Thyroid gland (tissue), 4 donors: ENCODE measurements around the gene CEP170B. TPM values are rescaled to one million over a fixed set of nuclear protein-coding genes. Genes with fewer than 3 reads are reported as not detected.
A peak's percentile ranks its signal among the peaks of the same experiment; 100 is the strongest.

Experiments used
- DNase-seq, 2 donors: peaks; one replicate each; pipeline ENCODE4 v3.0.0-alpha.2; 2019
- H3K27ac ChIP-seq, 3 donors: fragments of 200-600 bp; sonication (generic); 1 replicate in 2 of 3; 2 replicates in 1 of 3; pipeline ENCODE4 v1.5.1; 2016 to 2019; ENCODE audit warnings: mild to moderate bottlenecking in 1 of 3, moderate library complexity in 1 of 3
- H3K27me3 ChIP-seq: fragments of 200-600 bp; sonication (generic); one replicate; pipeline ENCODE4 v1.5.1; 2019
- H3K36me3 ChIP-seq, 2 donors: fragments of 200-600 bp; sonication (generic); one replicate each; pipeline ENCODE4 v1.5.1; 2016 to 2019
- H3K4me1 ChIP-seq, 2 donors: fragments of 200-600 bp; sonication (generic); one replicate each; pipeline ENCODE4 v1.5.1; 2017 to 2019
- H3K4me3 ChIP-seq, 3 donors: fragments of 200-600 bp; sonication (generic); replicated peaks in 1 of 3; 1 replicate in 2 of 3; 2 replicates in 1 of 3; pipeline ENCODE4 v1.5.1; 2016; ENCODE audit warnings: mild to moderate bottlenecking in 1 of 3
- H3K9me3 ChIP-seq: fragments of 200-600 bp; sonication (generic); one replicate; pipeline ENCODE4 v1.5.1; 2017
- POLR2A ChIP-seq, 2 donors: fragments of 450-650 bp; IDR thresholded peaks; one replicate each; pipeline ENCODE4 v1.6.1; 2017; ENCODE audit warnings: antibody characterized with exemption in 2 of 2, mild to moderate bottlenecking in 2 of 2, moderate library complexity in 1 of 2
- WGBS, 2 donors: methylation state at CpG; one replicate each; pipeline ENCODE4 v1.1.5; 2017; 5-methylcytosine and 5-hydroxymethylcytosine counted together
- intact Hi-C: fragments of 100-400 bp; cut with DNase I; formaldehyde crosslinking; loops from one replicate; pipeline ENCODE4 v1.15.1; 2023
- total RNA-seq, 4 donors: library from RNA; depleted of rRNA; stranded (reverse); fragments of >200 nt; gene quantifications; one replicate each; pipeline ENCODE4 v1.2.3, GENCODE V29; 2016
- TF ChIP-seq, protein P1 (sequence below), 6 experiments: fragments of 200-600 bp in 3 of 6; fragments of 450-650 bp in 3 of 6; sonication (generic) in 3 of 6; IDR thresholded peaks; one replicate each; pipeline ENCODE4 v1.5.1; 2016 to 2019; ENCODE audit warnings: antibody characterized with exemption in 6 of 6, mild to moderate bottlenecking in 2 of 6, inconsistent platforms in 1 of 6, moderate library complexity in 1 of 6

Gene CEP170B
- total RNA-seq, 4 donors from 2014 or later = 18.3 to 46.2 (median 27.4) TPM

DNA sequence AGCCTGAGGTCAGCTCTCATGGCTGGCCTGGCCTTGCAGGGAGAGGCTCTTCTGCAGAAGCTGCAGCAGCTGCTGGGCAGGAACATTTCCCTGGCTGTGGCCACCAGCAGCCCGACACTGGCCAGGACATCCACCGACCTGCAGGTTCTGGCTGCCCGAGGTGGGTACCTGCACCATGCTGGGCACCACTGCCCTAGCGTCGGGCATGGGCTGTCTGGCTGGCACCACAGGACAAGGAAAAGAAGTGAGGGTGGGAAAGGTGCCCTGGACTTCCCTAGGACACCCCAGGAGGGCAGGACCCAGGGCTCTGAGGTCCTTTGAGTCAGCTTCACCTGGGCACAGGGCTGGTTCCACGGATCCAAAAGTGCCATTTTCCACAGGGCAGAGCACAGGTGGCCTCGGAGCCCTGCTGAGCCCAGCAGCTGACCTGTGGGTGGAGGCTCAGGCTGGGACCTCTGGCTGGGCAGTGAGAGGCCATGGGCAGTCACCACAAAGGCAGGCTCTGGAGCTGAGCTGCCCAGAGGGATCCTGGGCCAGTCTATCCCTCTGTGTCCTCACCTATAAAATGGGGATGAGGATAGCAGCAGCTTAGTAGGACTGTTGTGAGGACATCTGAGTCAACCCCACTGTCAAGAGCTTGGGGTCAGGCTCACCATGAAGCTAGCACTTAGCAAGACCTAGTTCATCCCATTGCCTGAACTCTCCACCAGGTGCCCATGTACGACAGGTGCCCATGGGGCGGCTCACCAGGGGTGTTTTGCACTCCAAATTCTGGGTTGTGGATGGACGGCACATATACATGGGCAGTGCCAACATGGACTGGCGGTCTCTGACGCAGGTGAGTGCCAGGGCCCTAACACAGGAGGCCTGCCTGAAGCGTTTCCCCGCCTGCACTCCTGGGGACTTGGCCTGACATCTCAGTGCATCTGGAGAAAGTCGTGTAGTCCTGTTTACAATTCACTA, 64.5 kb downstream of the CEP170B start:
- Histone ChIP-seq H3K27ac (no peak overlapping the region), H3K4me1 (peaks cover 3 to 19% of the 10 kb centered on the region in 2 donors), H3K36me3 (no peaks in the 10 kb centered on the region), H3K9me3 (no peaks in the 10 kb centered on the region), H3K27me3 (no peaks in the 10 kb centered on the region), H3K4me3 (no peak overlapping the region)
- 88 to 89% methylated on average over 8 to 14 of the region's 15 CpGs for WGBS, 2 donors
- intact Hi-C loops = no loop called here
- TF ChIP-seq, protein P1, sequence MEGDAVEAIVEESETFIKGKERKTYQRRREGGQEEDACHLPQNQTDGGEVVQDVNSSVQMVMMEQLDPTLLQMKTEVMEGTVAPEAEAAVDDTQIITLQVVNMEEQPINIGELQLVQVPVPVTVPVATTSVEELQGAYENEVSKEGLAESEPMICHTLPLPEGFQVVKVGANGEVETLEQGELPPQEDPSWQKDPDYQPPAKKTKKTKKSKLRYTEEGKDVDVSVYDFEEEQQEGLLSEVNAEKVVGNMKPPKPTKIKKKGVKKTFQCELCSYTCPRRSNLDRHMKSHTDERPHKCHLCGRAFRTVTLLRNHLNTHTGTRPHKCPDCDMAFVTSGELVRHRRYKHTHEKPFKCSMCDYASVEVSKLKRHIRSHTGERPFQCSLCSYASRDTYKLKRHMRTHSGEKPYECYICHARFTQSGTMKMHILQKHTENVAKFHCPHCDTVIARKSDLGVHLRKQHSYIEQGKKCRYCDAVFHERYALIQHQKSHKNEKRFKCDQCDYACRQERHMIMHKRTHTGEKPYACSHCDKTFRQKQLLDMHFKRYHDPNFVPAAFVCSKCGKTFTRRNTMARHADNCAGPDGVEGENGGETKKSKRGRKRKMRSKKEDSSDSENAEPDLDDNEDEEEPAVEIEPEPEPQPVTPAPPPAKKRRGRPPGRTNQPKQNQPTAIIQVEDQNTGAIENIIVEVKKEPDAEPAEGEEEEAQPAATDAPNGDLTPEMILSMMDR (IDR thresholded peaks at IDR 0.05) = no peak
- TF ChIP-seq POLR2A (IDR thresholded peaks at IDR 0.05) = no peak
- DNase-seq = peak in 1 of 2 donors; percentile 1

DNA sequence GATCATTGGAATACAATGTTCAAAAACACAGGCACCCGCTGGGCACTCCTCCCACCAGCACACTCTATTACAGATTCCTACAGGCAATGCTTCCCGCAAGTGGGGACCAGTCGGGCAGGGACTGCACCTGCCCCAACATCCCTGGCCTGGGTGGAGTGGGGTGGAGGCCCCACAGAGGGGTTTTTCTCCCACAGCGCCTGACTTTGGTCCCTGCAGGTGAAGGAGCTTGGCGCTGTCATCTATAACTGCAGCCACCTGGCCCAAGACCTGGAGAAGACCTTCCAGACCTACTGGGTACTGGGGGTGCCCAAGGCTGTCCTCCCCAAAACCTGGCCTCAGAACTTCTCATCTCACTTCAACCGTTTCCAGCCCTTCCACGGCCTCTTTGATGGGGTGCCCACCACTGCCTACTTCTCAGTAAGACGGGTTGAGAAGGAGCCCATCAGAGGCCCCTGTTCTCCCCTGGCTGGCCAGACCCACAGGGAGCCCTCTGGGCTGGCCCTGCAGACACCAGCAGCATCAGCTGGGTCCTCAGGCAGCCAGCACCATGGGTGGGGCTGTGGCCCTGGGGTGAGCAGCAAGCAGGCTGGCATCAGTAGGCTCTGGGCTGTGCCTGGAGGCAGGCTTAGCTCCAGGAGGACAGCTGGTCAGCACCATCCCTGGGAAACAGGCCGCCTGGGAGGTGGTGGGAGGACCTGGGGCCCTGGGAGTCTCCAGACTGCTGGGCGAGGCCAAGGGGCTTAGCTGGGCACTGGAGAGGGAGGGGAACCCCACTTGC, 65.6 kb downstream of the CEP170B start:
- intact Hi-C loops = no loop called here
- TF ChIP-seq POLR2A (IDR thresholded peaks at IDR 0.05) = no peak
- TF ChIP-seq, protein P1 (IDR thresholded peaks at IDR 0.05) = no peak
- WGBS, 2 donors = 85 to 90% methylated on average over 5 to 9 of the region's 10 CpGs
- peaks cover 14 to 31% of the 10 kb centered on the region in 2 donors for H3K4me1 ChIP-seq
- H3K27me3 ChIP-seq = no peaks in the 10 kb centered on the region
- no peaks in the 10 kb centered on the region for H3K9me3 ChIP-seq
- no peak overlapping the region for H3K27ac ChIP-seq
- peak in 1 of 2 donors; percentile 2 for DNase-seq
- H3K36me3 ChIP-seq = no peaks in the 10 kb centered on the region
- H3K4me3 ChIP-seq = no peak overlapping the region

DNA sequence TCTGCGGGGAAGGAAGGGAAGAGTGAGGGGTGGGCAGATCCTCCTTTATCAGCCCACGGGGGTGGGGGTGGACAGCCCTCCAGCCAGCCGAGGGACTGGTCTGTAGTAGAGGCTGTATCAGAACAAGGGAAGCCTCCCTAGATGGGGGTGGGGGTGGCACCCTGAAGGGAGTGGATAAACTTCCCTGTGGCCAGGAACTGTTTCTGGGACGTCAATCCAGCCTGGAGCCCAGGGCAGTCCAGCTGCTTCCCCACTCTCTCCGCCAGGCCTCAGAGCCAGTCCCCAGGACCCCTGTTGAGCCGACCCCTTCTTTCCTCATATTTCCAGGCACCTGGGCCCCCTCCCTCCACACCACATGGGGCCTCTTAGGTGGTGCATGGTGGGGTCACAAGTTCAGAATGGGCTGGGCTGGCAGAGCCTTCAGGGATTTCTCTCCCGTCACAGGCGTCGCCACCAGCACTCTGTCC, 66.3 kb downstream of the CEP170B start:
- intact Hi-C loops = no loop called here
- TF ChIP-seq POLR2A (IDR thresholded peaks at IDR 0.05) = no peak
- TF ChIP-seq, protein P1 (IDR thresholded peaks at IDR 0.05) = no peak
- H3K9me3 ChIP-seq = no peaks in the 10 kb centered on the region
- H3K4me3 ChIP-seq = no peak overlapping the region
- no peak overlapping the region for H3K27ac ChIP-seq
- no peaks in the 10 kb centered on the region for H3K36me3 ChIP-seq
- no peaks in the 10 kb centered on the region for H3K27me3 ChIP-seq
- DNase-seq = no peak
- 80 to 96% methylated on average over 3 to 9 of the region's 9 CpGs for WGBS, 2 donors
- peaks cover 17 to 34% of the 10 kb centered on the region in 2 donors for H3K4me1 ChIP-seq

DNA sequence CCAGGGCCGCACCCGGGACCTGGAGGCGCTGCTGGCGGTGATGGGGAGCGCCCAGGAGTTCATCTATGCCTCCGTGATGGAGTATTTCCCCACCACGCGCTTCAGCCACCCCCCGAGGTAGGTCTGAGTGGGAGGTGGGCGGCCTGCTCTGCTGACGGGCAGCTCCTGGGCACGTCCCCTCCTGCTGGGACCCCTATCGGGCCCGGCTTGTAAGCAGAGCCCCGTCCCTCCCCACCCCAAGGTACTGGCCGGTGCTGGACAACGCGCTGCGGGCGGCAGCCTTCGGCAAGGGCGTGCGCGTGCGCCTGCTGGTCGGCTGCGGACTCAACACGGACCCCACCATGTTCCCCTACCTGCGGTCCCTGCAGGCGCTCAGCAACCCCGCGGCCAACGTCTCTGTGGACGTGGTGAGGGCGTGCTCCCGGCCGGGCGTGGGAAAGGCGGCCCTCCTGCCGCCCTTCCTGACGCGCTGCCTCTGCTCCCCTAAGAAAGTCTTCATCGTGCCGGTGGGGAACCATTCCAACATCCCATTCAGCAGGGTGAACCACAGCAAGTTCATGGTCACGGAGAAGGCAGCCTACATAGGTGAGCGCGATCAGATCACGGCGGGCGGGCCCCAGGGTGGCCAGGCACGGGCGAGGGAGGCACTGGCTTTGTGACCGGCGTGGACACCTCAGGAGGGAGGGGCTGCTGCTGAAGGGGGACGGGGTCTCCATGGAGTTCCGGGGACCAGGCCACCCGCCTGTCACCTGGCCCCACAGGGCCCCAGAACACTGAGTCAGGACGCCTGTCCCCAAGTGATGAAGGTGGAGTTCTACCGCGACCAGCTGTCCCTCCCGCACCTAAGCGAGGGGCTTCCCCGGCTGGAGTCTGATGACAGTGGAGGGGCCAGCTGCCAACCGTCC, 67.0 kb downstream of the CEP170B start:
- 57 to 66% methylated on average over 22 to 47 of the region's 64 CpGs for WGBS, 2 donors
- no peak for DNase-seq
- intact Hi-C loops = no loop called here
- H3K27ac ChIP-seq = no peak overlapping the region
- TF ChIP-seq, protein P1 (IDR thresholded peaks at IDR 0.05) = no peak
- TF ChIP-seq POLR2A (IDR thresholded peaks at IDR 0.05) = no peak
- peaks cover 17 to 34% of the 10 kb centered on the region in 2 donors for H3K4me1 ChIP-seq
- H3K36me3 ChIP-seq = no peaks in the 10 kb centered on the region
- H3K4me3 ChIP-seq = no peak overlapping the region
- no peaks in the 10 kb centered on the region for H3K27me3 ChIP-seq
- H3K9me3 ChIP-seq = no peaks in the 10 kb centered on the region
